ENCODE data around the gene S100B.

- TF ChIP-seq CTCF (IDR thresholded peaks at IDR 0.05) (no peak), POLR2A (IDR thresholded peaks at IDR 0.05) (no peak), POLR2AphosphoS5 (IDR thresholded peaks at IDR 0.05) (no peak)
Measured at GRCh38 chr21:46634427-46634826, 29.5 kb upstream of the S100B start.

Measured in transverse colon (tissue), 4 donors.